ENCODE data around the gene CALU. TPM values are rescaled to one million over a fixed set of nuclear protein-coding genes. Genes with fewer than 3 reads are reported as not detected.

Gene CALU
- 10 to 100 TPM; 28.2 to 39.0 TPM for total RNA-seq

- Mint-ChIP-seq H3K4me1 (peaks cover 38% of the 10 kb centered on the region), H3K4me3 (peak within 1 kb of the TSS; percentile 95), H3K36me3 (peaks cover 10% of the 10 kb centered on the region), H3K27me3 (no peaks in the 10 kb centered on the region), H3K9me3 (ENCODE audit: low read depth) (no peaks in the 10 kb centered on the region), H3K27ac (peak within 1 kb of the TSS; percentile 95)
- CTCF ChIA-PET: interaction anchor here (0.6 to 3.5 kb wide), 9 partner anchors 12 to 425 kb away, joined by 3 to 13 read pairs (median 3); no protein-coding TSS in a partner anchor
- peak; percentile 97 for ATAC-seq
- DNase-seq: peak; percentile 97
Observed at GRCh38 chr7:128739048-128739962, at the start of gene CALU. TSS of gene CALU (plus strand) at chr7:128739359. CDS start at chr7:128748584, 9,225 bp downstream.

- Mint-ChIP-seq H3K4me1 (no peaks in the 10 kb centered on the region), H3K9me3 (ENCODE audit: low read depth) (no peaks in the 10 kb centered on the region), H3K27me3 (peaks cover 15% of the 10 kb centered on the region), H3K36me3 (peaks cover 1% of the 10 kb centered on the region), H3K27ac (no peak overlapping the region), H3K4me3 (no peak overlapping the region)
- CTCF ChIA-PET: no interaction called here
- ATAC-seq: no peak
- no peak for DNase-seq
Observed at GRCh38 chr7:128691227-128691626, 47.9 kb upstream of the CALU start.

- H3K27me3 Mint-ChIP-seq: peaks cover 30% of the 10 kb centered on the region
Observed at GRCh38 chr7:128692623-128693270, 46.4 kb upstream of the CALU start.

GRCh38 chr7:128693373-128694015 is 45.7 kb upstream of the CALU start:
- Mint-ChIP-seq H3K4me1 (peaks cover 10% of the 10 kb centered on the region), H3K4me3 (no peak overlapping the region), H3K27ac (no peak overlapping the region), H3K36me3 (no peaks in the 10 kb centered on the region), H3K9me3 (ENCODE audit: low read depth) (no peaks in the 10 kb centered on the region), H3K27me3 (peaks cover 38% of the 10 kb centered on the region)
- DNase-seq (no peak), ATAC-seq (no peak)
- CTCF ChIA-PET: no interaction called here

More at GRCh38 chr7:128692623-128693270, 46.4 kb upstream of the CALU start:
- Mint-ChIP-seq H3K36me3 (no peaks in the 10 kb centered on the region), H3K27ac (no peak overlapping the region), H3K4me3 (no peak overlapping the region), H3K4me1 (peaks cover 6% of the 10 kb centered on the region), H3K9me3 (ENCODE audit: low read depth) (no peaks in the 10 kb centered on the region)
- DNase-seq: no peak
- no peak for ATAC-seq
- CTCF ChIA-PET: interaction anchor here (1.2 kb wide), 1 partner anchor 20 kb away, joined by 3 read pairs; no protein-coding TSS in a partner anchor

GRCh38 chr7:128694738-128695137 is 44.4 kb upstream of the CALU start:
- Mint-ChIP-seq H3K4me3 (no peak overlapping the region), H3K36me3 (no peaks in the 10 kb centered on the region), H3K4me1 (peaks cover 10% of the 10 kb centered on the region), H3K27me3 (peaks cover 48% of the 10 kb centered on the region), H3K9me3 (ENCODE audit: low read depth) (no peaks in the 10 kb centered on the region), H3K27ac (no peak overlapping the region)
- DNase-seq (no peak), ATAC-seq (no peak)
- CTCF ChIA-PET: no interaction called here

GRCh38 chr7:128697302-128697905 is 41.8 kb upstream of the CALU start:
- no peaks in the 10 kb centered on the region for H3K36me3 Mint-ChIP-seq
- H3K27me3 Mint-ChIP-seq: peaks cover 58% of the 10 kb centered on the region
- H3K4me3 Mint-ChIP-seq: peak overlapping the region; percentile 77
- H3K27ac Mint-ChIP-seq: no peak overlapping the region
- CTCF ChIA-PET: no interaction called here
- ATAC-seq (peak; percentile 92), DNase-seq (peak; percentile 76)
- no peaks in the 10 kb centered on the region for H3K9me3 Mint-ChIP-seq (ENCODE audit: low read depth)
- H3K4me1 Mint-ChIP-seq: peaks cover 13% of the 10 kb centered on the region

- no peaks in the 10 kb centered on the region for H3K9me3 Mint-ChIP-seq (ENCODE audit: low read depth)
- ATAC-seq (no peak), DNase-seq (no peak)
- H3K4me3 Mint-ChIP-seq: no peak overlapping the region
- H3K4me1 Mint-ChIP-seq: peaks cover 13% of the 10 kb centered on the region
- H3K36me3 Mint-ChIP-seq: no peaks in the 10 kb centered on the region
- CTCF ChIA-PET: interaction anchor here (0.7 to 1.7 kb wide), 3 partner anchors 10 to 751 kb away, joined by 3 to 4 read pairs (median 3); no protein-coding TSS in a partner anchor
- peaks cover 65% of the 10 kb centered on the region for H3K27me3 Mint-ChIP-seq
- H3K27ac Mint-ChIP-seq: no peak overlapping the region
Observed at GRCh38 chr7:128699196-128699712, 39.9 kb upstream of the CALU start.

GRCh38 chr7:128699895-128700294 is 39.3 kb upstream of the CALU start:
- Mint-ChIP-seq H3K27me3 (peaks cover 65% of the 10 kb centered on the region), H3K9me3 (ENCODE audit: low read depth) (no peaks in the 10 kb centered on the region), H3K36me3 (no peaks in the 10 kb centered on the region), H3K4me1 (peaks cover 13% of the 10 kb centered on the region), H3K4me3 (no peak overlapping the region), H3K27ac (no peak overlapping the region)
- DNase-seq (no peak), ATAC-seq (no peak)
- CTCF ChIA-PET: interaction anchor here (0.7 to 1.7 kb wide), 4 partner anchors 9 to 1018 kb away, joined by 3 to 4 read pairs (median 3); no protein-coding TSS in a partner anchor

GRCh38 chr7:128701062-128701785 is 37.9 kb upstream of the CALU start:
- no peak overlapping the region for H3K4me3 Mint-ChIP-seq
- H3K27me3 Mint-ChIP-seq: peaks cover 64% of the 10 kb centered on the region
- H3K4me1 Mint-ChIP-seq: peaks cover 13% of the 10 kb centered on the region
- no peak overlapping the region for H3K27ac Mint-ChIP-seq
- CTCF ChIA-PET: interaction anchor here (1.7 kb wide), 1 partner anchor 8 kb away, joined by 4 read pairs; no protein-coding TSS in a partner anchor
- no peaks in the 10 kb centered on the region for H3K36me3 Mint-ChIP-seq
- no peaks in the 10 kb centered on the region for H3K9me3 Mint-ChIP-seq (ENCODE audit: low read depth)
- DNase-seq: no peak
- no peak for ATAC-seq

- no peak for DNase-seq
- ATAC-seq: no peak
- Mint-ChIP-seq H3K27ac (no peak overlapping the region), H3K27me3 (peaks cover 39% of the 10 kb centered on the region), H3K4me1 (peaks cover 2% of the 10 kb centered on the region), H3K4me3 (no peak overlapping the region), H3K36me3 (no peaks in the 10 kb centered on the region), H3K9me3 (ENCODE audit: low read depth) (no peaks in the 10 kb centered on the region)
- CTCF ChIA-PET: no interaction called here
Observed at GRCh38 chr7:128703609-128704241, 35.4 kb upstream of the CALU start.

- no peak for ATAC-seq
Observed at GRCh38 chr7:128705891-128706333, 33.2 kb upstream of the CALU start.

GRCh38 chr7:128707752-128708151 is 31.4 kb upstream of the CALU start:
- H3K9me3 Mint-ChIP-seq (ENCODE audit: low read depth): no peaks in the 10 kb centered on the region

More at GRCh38 chr7:128705891-128706333, 33.2 kb upstream of the CALU start:
- H3K27me3 Mint-ChIP-seq: peaks cover 30% of the 10 kb centered on the region
- no peaks in the 10 kb centered on the region for H3K36me3 Mint-ChIP-seq
- H3K27ac Mint-ChIP-seq: no peak overlapping the region
- no peak for DNase-seq
- H3K9me3 Mint-ChIP-seq (ENCODE audit: low read depth): no peaks in the 10 kb centered on the region
- CTCF ChIA-PET: no interaction called here
- H3K4me3 Mint-ChIP-seq: no peak overlapping the region
- no peaks in the 10 kb centered on the region for H3K4me1 Mint-ChIP-seq

More at GRCh38 chr7:128707752-128708151, 31.4 kb upstream of the CALU start:
- Mint-ChIP-seq H3K27ac (no peak overlapping the region), H3K36me3 (no peaks in the 10 kb centered on the region), H3K27me3 (peaks cover 20% of the 10 kb centered on the region), H3K4me3 (no peak overlapping the region), H3K4me1 (no peaks in the 10 kb centered on the region)
- DNase-seq (no peak), ATAC-seq (no peak)
- CTCF ChIA-PET: interaction anchor here (1.9 kb wide), 1 partner anchor 8 kb away, joined by 4 read pairs; no protein-coding TSS in a partner anchor

All from activated CD8-positive, alpha-beta memory T cell treated with anti-CD3 and anti-CD28 coated beads, Interleukin-2, amount 10 ng/mL, durations not matched to agents 7 days and 5 days (primary cell).